HG03135 (cell line): Measurements from ENCODE around the gene ZBTB43.

Experiments used
- ATAC-seq: cut with Tn5 transposase; IDR thresholded peaks from one replicate; pipeline ENCODE4 v1.9.1; 2021; ENCODE audit warnings: mild to moderate bottlenecking, moderate library complexity; ENCODE audit not compliant: unreplicated experiment

ZBTB43 gene

GRCh38 chr9:126827227-126827626, 22.4 kb downstream of the ZBTB43 start:
- no peak for ATAC-seq

- no peak for ATAC-seq
Measured at GRCh38 chr9:126829035-126829434, 24.2 kb downstream of the ZBTB43 start.

- no peak for ATAC-seq
Measured at GRCh38 chr9:126830827-126831226, 26.0 kb downstream of the ZBTB43 start.

- no peak for ATAC-seq
Measured at GRCh38 chr9:126832440-126832839, 27.6 kb downstream of the ZBTB43 start.

GRCh38 chr9:126833020-126833419, 28.2 kb downstream of the ZBTB43 start:
- no peak for ATAC-seq

- no peak for ATAC-seq
Measured at GRCh38 chr9:126833710-126834345, 29.0 kb downstream of the ZBTB43 start.

GRCh38 chr9:126834672-126835071, 29.8 kb downstream of the ZBTB43 start:
- no peak for ATAC-seq

GRCh38 chr9:126836216-126836615, 31.4 kb downstream of the ZBTB43 start:
- ATAC-seq, result no peak

- ATAC-seq, result no peak
Measured at GRCh38 chr9:126838055-126838811, 33.4 kb downstream of the ZBTB43 start.

GRCh38 chr9:126838895-126839294, 34.1 kb downstream of the ZBTB43 start:
- no peak for ATAC-seq

GRCh38 chr9:126839301-126839700, 34.5 kb downstream of the ZBTB43 start:
- no peak for ATAC-seq

- no peak for ATAC-seq
Measured at GRCh38 chr9:126842220-126842842, 37.5 kb downstream of the ZBTB43 start.

- ATAC-seq, result no peak
Measured at GRCh38 chr9:126842977-126843799, 38.3 kb downstream of the ZBTB43 start.

GRCh38 chr9:126844085-126844484, 39.2 kb downstream of the ZBTB43 start:
- no peak for ATAC-seq

- no peak for ATAC-seq
Measured at GRCh38 chr9:126847051-126847450, 42.2 kb downstream of the ZBTB43 start.

- ATAC-seq, result no peak
Measured at GRCh38 chr9:126849591-126850225, 44.9 kb downstream of the ZBTB43 start.

- no peak for ATAC-seq
Measured at GRCh38 chr9:126851286-126851880, 46.5 kb downstream of the ZBTB43 start.

- ATAC-seq, result no peak
Measured at GRCh38 chr9:126852086-126852688, 47.3 kb downstream of the ZBTB43 start.

GRCh38 chr9:126853667-126854066, 48.8 kb downstream of the ZBTB43 start:
- ATAC-seq, result no peak

GRCh38 chr9:126854734-126855133, 49.9 kb downstream of the ZBTB43 start:
- no peak for ATAC-seq
